RWPE2 (cell line): Measurements from ENCODE around the gene GPR137C.

ENCODE experiments used
- ATAC-seq: fragments of 200-7000 bp; cut with Tn5 transposase; 3 replicates; pipeline ENCODE4 v1.9.1; 2021; ENCODE audit warnings: low read depth
- DNase-seq: peaks from one replicate; pipeline ENCODE4 v3.0.0-alpha.2; 2020; ENCODE audit warnings: low spot score
- H3K27ac ChIP-seq: fragments of 450-650 bp; 2 replicates; pipeline ENCODE4 v1.5.1; 2017; ENCODE audit warnings: mild to moderate bottlenecking; ENCODE audit not compliant: poor library complexity, severe bottlenecking
- H3K27me3 ChIP-seq: fragments of 250-450 bp; sonication (Bioruptor Pico); 2 replicates; pipeline ENCODE4 v1.5.1; 2021; ENCODE audit warnings: mild to moderate bottlenecking, moderate library complexity; ENCODE audit not compliant: insufficient read depth, poor library complexity, severe bottlenecking
- H3K36me3 ChIP-seq: fragments of 250-450 bp; sonication (Bioruptor Pico); 2 replicates; pipeline ENCODE4 v1.5.1; 2020; ENCODE audit warnings: low read depth, mild to moderate bottlenecking, moderate library complexity
- H3K4me1 ChIP-seq: fragments of 250-450 bp; sonication (Bioruptor Pico); 2 replicates; pipeline ENCODE4 v1.5.1; 2021; ENCODE audit warnings: mild to moderate bottlenecking, moderate library complexity; ENCODE audit not compliant: insufficient read depth, poor library complexity, severe bottlenecking
- H3K4me3 ChIP-seq: fragments of 250-450 bp; sonication (Bioruptor Pico); 2 replicates; pipeline ENCODE4 v1.5.1; 2021; ENCODE audit warnings: mild to moderate bottlenecking, moderate library complexity; ENCODE audit not compliant: severe bottlenecking
- H3K9me3 ChIP-seq: fragments of 250-450 bp; sonication (Bioruptor Pico); 2 replicates; pipeline ENCODE4 v1.5.1; 2021; ENCODE audit warnings: mild to moderate bottlenecking, moderate library complexity; ENCODE audit not compliant: severe bottlenecking
- CTCF ChIP-seq: fragments of 450-650 bp; IDR thresholded peaks from one replicate; pipeline ENCODE4 v1.5.1; 2017; ENCODE audit warnings: mild to moderate bottlenecking, moderate library complexity; ENCODE audit not compliant: poor library complexity, severe bottlenecking

GPR137C gene

GRCh38 chr14:52650774-52651173 is 98.1 kb downstream of the GPR137C start:
- H3K4me3 ChIP-seq, result no peak overlapping the region
- H3K9me3 ChIP-seq, result no peaks in the 10 kb centered on the region
- peaks cover 96% of the 10 kb centered on the region for H3K36me3 ChIP-seq
- TF ChIP-seq CTCF, result no peak
- H3K4me1 ChIP-seq, result no peaks in the 10 kb centered on the region
- no peaks in the 10 kb centered on the region for H3K27me3 ChIP-seq
- no peak overlapping the region for H3K27ac ChIP-seq
- DNase-seq, result no peak
- no peak for ATAC-seq

- no peak for TF ChIP-seq CTCF
- Histone ChIP-seq H3K27me3 (no peaks in the 10 kb centered on the region), H3K36me3 (peaks cover 96% of the 10 kb centered on the region), H3K4me1 (no peaks in the 10 kb centered on the region), H3K4me3 (no peak overlapping the region), H3K9me3 (no peaks in the 10 kb centered on the region), H3K27ac (no peak overlapping the region)
- no peak for DNase-seq
- no peak for ATAC-seq
These were observed 104.3 kb downstream of the GPR137C start for GRCh38 chr14:52656905-52657304.

- Histone ChIP-seq H3K9me3 (no peaks in the 10 kb centered on the region), H3K4me1 (no peaks in the 10 kb centered on the region), H3K36me3 (peaks cover 95% of the 10 kb centered on the region), H3K27me3 (no peaks in the 10 kb centered on the region), H3K27ac (no peak overlapping the region), H3K4me3 (no peak overlapping the region)
- ATAC-seq, result no peak
- TF ChIP-seq CTCF, result no peak
- DNase-seq, result no peak
These were observed 107.7 kb downstream of the GPR137C start for GRCh38 chr14:52660325-52660724.

- no peak overlapping the region for H3K4me3 ChIP-seq
- TF ChIP-seq CTCF, result no peak
- no peaks in the 10 kb centered on the region for H3K4me1 ChIP-seq
- DNase-seq, result no peak
- no peak overlapping the region for H3K27ac ChIP-seq
- H3K27me3 ChIP-seq, result no peaks in the 10 kb centered on the region
- H3K36me3 ChIP-seq, result peaks cover 95% of the 10 kb centered on the region
- no peaks in the 10 kb centered on the region for H3K9me3 ChIP-seq
- no peak for ATAC-seq
These were observed 108.2 kb downstream of the GPR137C start for GRCh38 chr14:52660832-52661231.

GRCh38 chr14:52661314-52661713 is 108.7 kb downstream of the GPR137C start:
- DNase-seq (no peak), ATAC-seq (no peak)
- Histone ChIP-seq H3K27me3 (no peaks in the 10 kb centered on the region), H3K4me1 (no peaks in the 10 kb centered on the region), H3K9me3 (no peaks in the 10 kb centered on the region), H3K27ac (no peak overlapping the region), H3K4me3 (no peak overlapping the region), H3K36me3 (peaks cover 95% of the 10 kb centered on the region)
- TF ChIP-seq CTCF, result no peak
